ENCODE measurements around the gene ARMCX2.
A peak's percentile ranks its signal among the peaks of the same experiment; 100 is the strongest.

The ARMCX2 gene

DNA sequence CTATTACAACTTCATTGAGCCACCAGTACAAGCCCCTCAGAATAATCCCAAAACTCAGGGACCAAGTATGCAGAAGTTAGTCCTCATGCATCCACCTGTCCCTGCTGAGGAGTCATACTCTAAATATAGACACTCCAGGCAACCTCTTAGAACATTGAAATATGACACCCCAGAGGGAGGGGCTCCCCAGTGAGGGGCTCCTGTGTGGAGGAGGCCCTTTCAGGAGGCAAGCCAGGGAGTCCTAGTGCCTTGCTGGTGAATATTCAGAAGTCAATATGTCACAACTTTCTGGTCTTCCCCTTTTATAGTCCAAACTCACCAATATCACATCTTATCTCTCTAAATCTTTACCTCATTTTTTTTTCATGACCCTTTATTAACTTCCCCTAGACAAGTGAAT lies 40.3 kb downstream of the ARMCX2 start:
- peaks cover 53% of the 10 kb centered on the region for H3K4me1 Mint-ChIP-seq
- H3K4me3 Mint-ChIP-seq: peak overlapping the region; percentile 9
- no peak overlapping the region for H3K27ac Mint-ChIP-seq

DNA sequence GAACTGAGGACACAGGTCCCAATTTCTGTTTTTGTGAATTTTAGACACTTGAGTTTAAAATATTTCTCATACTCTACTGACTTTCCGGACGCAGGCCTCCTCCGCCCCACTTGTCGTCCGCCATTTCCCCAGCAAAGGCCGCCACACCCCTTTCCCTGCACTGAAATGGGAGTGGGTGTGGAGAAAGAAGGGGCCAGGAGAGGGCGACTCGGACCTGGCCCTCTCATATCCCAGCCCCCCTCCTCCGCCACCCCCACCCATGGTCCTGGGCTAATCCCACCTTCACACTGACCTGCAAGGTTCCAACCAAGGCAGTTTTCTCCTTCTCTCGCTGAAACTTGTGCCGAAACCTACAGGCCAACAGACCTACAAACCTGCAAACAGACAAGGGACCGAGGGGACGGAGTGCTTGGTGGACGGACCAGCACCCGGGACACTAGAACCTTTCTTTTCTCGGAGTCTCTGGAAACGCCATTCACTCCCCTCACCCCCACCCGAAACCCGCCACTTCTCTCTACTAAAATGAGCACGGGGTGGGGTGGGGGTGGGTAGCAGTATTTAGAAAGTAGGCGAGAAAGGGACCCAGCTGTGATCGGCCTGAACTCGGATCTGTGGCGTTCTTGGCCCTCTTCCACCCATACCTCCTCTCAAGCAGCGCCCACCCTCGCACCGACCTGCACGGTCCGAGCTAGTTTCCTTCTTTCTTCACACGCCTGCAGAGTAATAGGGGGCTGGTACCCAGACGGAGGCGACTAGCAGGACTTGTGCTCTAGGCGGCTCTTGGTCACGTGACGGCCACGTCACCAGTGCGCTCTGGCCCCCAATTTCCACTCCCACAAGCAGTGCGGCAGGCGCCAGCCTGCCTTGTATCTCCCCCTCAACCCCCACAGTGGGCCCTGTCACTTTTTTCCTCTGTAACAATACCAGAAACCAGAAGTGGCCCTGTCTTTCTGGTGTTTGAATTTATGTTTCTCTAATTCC lies 42.1 kb downstream of the ARMCX2 start, which contains the start of gene ARMCX6:
TSS of gene ARMCX6 (minus strand) at position 790 of the 981 bp plus-strand sequence. CDS start 1,380 bp downstream, outside the sequence.
- TF ChIP-seq, protein P1, sequence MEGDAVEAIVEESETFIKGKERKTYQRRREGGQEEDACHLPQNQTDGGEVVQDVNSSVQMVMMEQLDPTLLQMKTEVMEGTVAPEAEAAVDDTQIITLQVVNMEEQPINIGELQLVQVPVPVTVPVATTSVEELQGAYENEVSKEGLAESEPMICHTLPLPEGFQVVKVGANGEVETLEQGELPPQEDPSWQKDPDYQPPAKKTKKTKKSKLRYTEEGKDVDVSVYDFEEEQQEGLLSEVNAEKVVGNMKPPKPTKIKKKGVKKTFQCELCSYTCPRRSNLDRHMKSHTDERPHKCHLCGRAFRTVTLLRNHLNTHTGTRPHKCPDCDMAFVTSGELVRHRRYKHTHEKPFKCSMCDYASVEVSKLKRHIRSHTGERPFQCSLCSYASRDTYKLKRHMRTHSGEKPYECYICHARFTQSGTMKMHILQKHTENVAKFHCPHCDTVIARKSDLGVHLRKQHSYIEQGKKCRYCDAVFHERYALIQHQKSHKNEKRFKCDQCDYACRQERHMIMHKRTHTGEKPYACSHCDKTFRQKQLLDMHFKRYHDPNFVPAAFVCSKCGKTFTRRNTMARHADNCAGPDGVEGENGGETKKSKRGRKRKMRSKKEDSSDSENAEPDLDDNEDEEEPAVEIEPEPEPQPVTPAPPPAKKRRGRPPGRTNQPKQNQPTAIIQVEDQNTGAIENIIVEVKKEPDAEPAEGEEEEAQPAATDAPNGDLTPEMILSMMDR (IDR thresholded peaks at IDR 0.05): peak; percentile 21
- Mint-ChIP-seq H3K9me3 (peaks cover 39% of the 10 kb centered on the region), H3K36me3 (ENCODE audit: low read depth) (peaks cover 7% of the 10 kb centered on the region), H3K27me3 (ENCODE audit: low read depth, poor library complexity) (no peaks in the 10 kb centered on the region), H3K27ac (peak within 1 kb of the TSS; percentile 88), H3K4me3 (peak within 1 kb of the TSS; percentile 88), H3K4me1 (peaks cover 42% of the 10 kb centered on the region)
- peak; percentile 69 for DNase-seq

More for the DNA sequence above, 40.3 kb downstream of the ARMCX2 start:
- TF ChIP-seq, protein P1 (IDR thresholded peaks at IDR 0.05): no peak
- Mint-ChIP-seq H3K9me3 (peaks cover 55% of the 10 kb centered on the region), H3K27me3 (ENCODE audit: low read depth, poor library complexity) (no peaks in the 10 kb centered on the region), H3K36me3 (ENCODE audit: low read depth) (peaks cover 13% of the 10 kb centered on the region)
- DNase-seq: peak; percentile 44

DNA sequence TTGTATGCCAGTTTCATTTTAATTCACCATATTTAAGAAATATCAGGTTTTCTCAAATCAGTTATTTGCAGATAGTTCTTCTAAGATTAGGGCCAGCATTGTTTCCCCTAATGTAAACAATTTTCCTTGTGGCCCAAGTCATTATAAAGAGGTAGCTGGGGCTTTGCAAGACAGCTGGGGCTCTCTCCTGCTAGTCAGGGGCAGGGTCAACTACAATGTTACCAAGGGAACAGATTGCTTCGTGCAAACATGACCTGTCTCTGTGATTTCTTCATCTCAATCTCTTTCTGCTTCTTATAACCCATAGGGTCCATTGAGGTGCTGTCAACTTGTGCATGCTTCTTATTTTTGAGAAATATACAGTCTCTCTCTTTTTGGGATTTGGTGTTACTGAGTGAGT lies 53.9 kb downstream of the ARMCX2 start:
- TF ChIP-seq, protein P1 (IDR thresholded peaks at IDR 0.05): no peak
- Mint-ChIP-seq H3K4me3 (no peak overlapping the region), H3K36me3 (ENCODE audit: low read depth) (no peaks in the 10 kb centered on the region), H3K9me3 (peaks cover 22% of the 10 kb centered on the region), H3K27ac (no peak overlapping the region), H3K27me3 (ENCODE audit: low read depth, poor library complexity) (peaks cover 8% of the 10 kb centered on the region), H3K4me1 (peaks cover 11% of the 10 kb centered on the region)
- no peak for DNase-seq

Data from nephron progenitor cell (in vitro differentiated cells).